A549 (cell line): ENCODE results near the gene MSL1. TPM values are rescaled to one million over a fixed set of nuclear protein-coding genes. Genes with fewer than 3 reads are reported as not detected.

Experiments used
- ATAC-seq, 2 experiments: fragments of 200-7000 bp in 1 of 2; fragments of >200 bp in 1 of 2; cut with Nextera tagmentation in 1 of 2; cut with Tn5 transposase in 1 of 2; 3 replicates each; pipeline versions ENCODE4 v1.8.0 to v1.9.1; 2018 to 2020; ENCODE audit warnings: mild to moderate bottlenecking in 1 of 2, moderate library complexity in 1 of 2
- CTCF ChIA-PET: fragments of 300-600 bp; sonication (Branson Sonifier 250); formaldehyde crosslinking; extraction: SDS; loops from one replicate; lab custom pipeline; 2021; ENCODE audit warnings: antibody characterized with exemption, inconsistent platforms; lab: Yijun Ruan, JAX
- POLR2A ChIA-PET: fragments of 350-600 bp; formaldehyde crosslinking; extraction: SDS; loops from one replicate; lab custom pipeline; 2021; ENCODE audit warnings: antibody characterized with exemption, inconsistent platforms; lab: Yijun Ruan, JAX
- DNase-seq, 2 experiments: peaks; one replicate each; pipeline versions ENCODE4 v3.0.0 to v3.0.0-alpha.2; 2011 to 2016; ENCODE audit warnings: low read depth in 1 of 2, low spot score in 1 of 2
- FAIRE-seq: peaks from 2 replicates; lab custom pipeline; 2011; peaks lifted over from hg19 to GRCh38; lab: Jason Lieb, UNC
- H3K27ac ChIP-seq, 2 experiments: fragments of >200 bp; sonication (Bioruptor Twin); formaldehyde crosslinking; 3 replicates each; pipeline ENCODE4 v1.5.1; 2016 to 2017
- H3K4me1 ChIP-seq: fragments of >200 bp; sonication (Bioruptor Twin); formaldehyde crosslinking; 3 replicates; pipeline ENCODE4 v1.6.1; 2016
- H3K4me2 ChIP-seq: fragments of >200 bp; sonication (Bioruptor Twin); formaldehyde crosslinking; 3 replicates; pipeline ENCODE4 v1.6.1; 2016
- H3K4me3 ChIP-seq: fragments of >200 bp; sonication (Bioruptor Twin); formaldehyde crosslinking; 3 replicates; pipeline ENCODE4 v1.5.1; 2016
- H3K9me3 ChIP-seq: fragments of >200 bp; sonication (Bioruptor Twin); formaldehyde crosslinking; 3 replicates; pipeline ENCODE4 v1.6.1; 2016
- CBX2 ChIP-seq: fragments of 200-600 bp; sonication (generic); IDR thresholded peaks from 2 replicates; pipeline ENCODE4 v1.6.1; 2016; ENCODE audit warnings: low read depth, mild to moderate bottlenecking, borderline replicate concordance
- EP300 ChIP-seq, 2 experiments: fragments of >200 bp; sonication (Bioruptor Twin); formaldehyde crosslinking; IDR thresholded peaks; 2 replicates in 1 of 2; 3 replicates in 1 of 2; pipeline ENCODE4 v1.6.1; 2016 to 2017
- FOSB ChIP-seq: fragments of 250-450 bp; sonication (Bioruptor Pico); IDR thresholded peaks from 2 replicates; pipeline ENCODE4 v1.5.0; 2020; ENCODE audit warnings: mild to moderate bottlenecking, moderate library complexity
- FOSL2 ChIP-seq, 2 experiments: fragments of 450-650 bp in 1 of 2; fragments of >200 bp in 1 of 2; sonication (Bioruptor Twin) in 1 of 2; formaldehyde crosslinking; IDR thresholded peaks; 2 replicates each; pipeline versions ENCODE4 v1.5.0 to v1.6.1; 2016 to 2020; ENCODE audit warnings: mild to moderate bottlenecking in 1 of 2, moderate library complexity in 1 of 2
- HDAC2 ChIP-seq: fragments of 200-600 bp; sonication (generic); IDR thresholded peaks from 2 replicates; pipeline ENCODE4 v1.6.1; 2016
- HEYL ChIP-seq: fragments of 250-450 bp; sonication (Bioruptor Pico); IDR thresholded peaks from 2 replicates; pipeline ENCODE4 v1.8.0; 2021; ENCODE audit warnings: mild to moderate bottlenecking, moderate library complexity
- HOXA7 ChIP-seq: fragments of 250-450 bp; sonication (Bioruptor Pico); IDR thresholded peaks from 2 replicates; pipeline ENCODE4 v1.5.0; 2020; ENCODE audit warnings: mild to moderate bottlenecking, moderate library complexity
- HOXB13 ChIP-seq: fragments of 250-450 bp; sonication (Bioruptor Pico); IDR thresholded peaks from 2 replicates; pipeline ENCODE4 v1.5.0; 2020; ENCODE audit warnings: low read depth, mild to moderate bottlenecking, moderate library complexity
- JUN ChIP-seq, 2 experiments: fragments of >200 bp; sonication (Bioruptor Twin); formaldehyde crosslinking; IDR thresholded peaks; 2 replicates in 1 of 2; 3 replicates in 1 of 2; pipeline ENCODE4 v1.6.1; 2016 to 2017
- JUNB ChIP-seq: fragments of >200 bp; sonication (Bioruptor Twin); formaldehyde crosslinking; IDR thresholded peaks from 2 replicates; pipeline ENCODE4 v1.6.1; 2016
- MAZ ChIP-seq: fragments of 150-350 bp; IDR thresholded peaks from 2 replicates; pipeline ENCODE4 v1.6.1; 2014; ENCODE audit warnings: antibody characterized with exemption, low read depth, low read length, borderline replicate concordance
- POLR2A ChIP-seq: IDR thresholded peaks from 2 replicates; pipeline ENCODE4 v1.6.1; 2012; ENCODE audit warnings: mild to moderate bottlenecking, low read length
- RCOR1 ChIP-seq: fragments of 150-350 bp; IDR thresholded peaks from 2 replicates; pipeline ENCODE4 v1.6.1; 2014; ENCODE audit warnings: antibody characterized with exemption, low read length, low read depth
- SREBF2 ChIP-seq: fragments of 450-650 bp; IDR thresholded peaks from 2 replicates; pipeline ENCODE4 v1.6.1; 2014; ENCODE audit warnings: mild to moderate bottlenecking, moderate library complexity
- TFCP2L1 ChIP-seq: fragments of 250-450 bp; sonication (Bioruptor Pico); IDR thresholded peaks from 2 replicates; pipeline ENCODE4 v1.5.0; 2021; ENCODE audit warnings: mild to moderate bottlenecking
- ZSCAN20 ChIP-seq: fragments of 250-450 bp; sonication (Bioruptor Pico); IDR thresholded peaks from 2 replicates; pipeline ENCODE4 v1.8.0; 2022; ENCODE audit warnings: mild to moderate bottlenecking, moderate library complexity
- WGBS: methylation state at CpG from one replicate; pipeline ENCODE4 v1.1.6; 2017; ENCODE audit errors: missing lambda C conversion rate; 5-methylcytosine and 5-hydroxymethylcytosine counted together
- polyA plus RNA-seq, 4 experiments: library from polyadenylated mRNA; depleted of rRNA in 3 of 4; stranded (reverse); fragments of >200 nt; fragmentation: RNase III in 1 of 4; extraction: RNeasy Plus Mini Kit Qiagen cat#74134 plus additional on column Dnase treatment in 1 of 4; gene quantifications; 2 replicates in 3 of 4; 3 replicates in 1 of 4; pipeline ENCODE4 v1.2.3, GENCODE V29; 2011 to 2017
- TF ChIP-seq, protein P1 (sequence below): IDR thresholded peaks from 2 replicates; pipeline ENCODE4 v1.6.1; 2012
- TF ChIP-seq, protein P2 (sequence below): fragments of >200 bp; sonication (Bioruptor Twin); formaldehyde crosslinking; IDR thresholded peaks from 3 replicates; pipeline ENCODE4 v1.5.1; 2016
- TF ChIP-seq, protein P3 (sequence below): fragments of 250-450 bp; sonication (Bioruptor Pico); IDR thresholded peaks from 2 replicates; pipeline ENCODE4 v1.5.0; 2021; ENCODE audit warnings: mild to moderate bottlenecking, moderate library complexity, borderline replicate concordance
- TF ChIP-seq, protein P4 (sequence below): fragments of 200-600 bp; sonication (generic); IDR thresholded peaks from 2 replicates; pipeline ENCODE4 v1.6.1; 2016; ENCODE audit warnings: antibody characterized with exemption, mild to moderate bottlenecking, moderate library complexity

The MSL1 gene
- polyA plus RNA-seq, 2 of the 4 experiments (the other 2 are of a cell fraction), result 64.8 to 95.1 TPM

DNA sequence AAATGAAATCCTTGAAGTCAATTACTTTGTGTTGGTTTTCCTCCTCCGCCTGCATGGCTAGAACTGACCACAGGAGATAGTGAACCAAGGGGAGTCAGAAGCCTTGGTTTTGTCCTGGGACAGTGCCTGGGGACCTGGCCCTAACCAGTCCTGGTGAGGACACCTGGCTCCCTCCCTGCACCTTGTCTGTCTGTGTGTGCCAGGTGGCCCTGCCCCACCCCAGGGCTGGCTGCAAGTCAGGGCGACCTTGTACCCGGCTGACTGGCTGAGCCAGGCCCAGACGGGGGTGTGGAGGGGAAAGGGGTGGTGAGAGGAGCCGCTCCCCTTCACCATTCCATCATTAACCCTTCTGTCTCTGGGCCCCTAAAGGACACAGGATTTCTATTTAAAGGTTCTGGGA lies 58.9 kb downstream of the MSL1 start:
- CTCF ChIA-PET, result interaction anchor here (0.9 to 16.5 kb wide), 12 partner anchors 10 to 167 kb away, joined by 3 to 195 read pairs (median 6); partner anchors contain the start of gene WIPF2
- H3K9me3 ChIP-seq, result no peaks in the 10 kb centered on the region
- WGBS, result 57% methylated on average over 4 of the region's 5 CpGs
- H3K4me1 ChIP-seq, result peaks cover 36% of the 10 kb centered on the region
- H3K4me2 ChIP-seq, result 0 out of 3 replicates have a peak overlapping the region, but pooled peaks have one; percentile 5
- ATAC-seq, result peak; percentile 11 to 20; a peak in 2 of 6 replicates
- POLR2A ChIA-PET, result interaction anchor here (1.0 kb wide), 1 partner anchor 12 kb away, joined by 3 read pairs; no protein-coding TSS in a partner anchor
- TF ChIP-seq RCOR1, result no peak
- no peak for TF ChIP-seq ZSCAN20 (CRISPR knock-in tag)
- TF ChIP-seq EP300 (IDR thresholded peaks at IDR 0.05), result no peak
- TF ChIP-seq MAZ, result no peak
- TF ChIP-seq SREBF2, result no peak
- TF ChIP-seq, protein P1, sequence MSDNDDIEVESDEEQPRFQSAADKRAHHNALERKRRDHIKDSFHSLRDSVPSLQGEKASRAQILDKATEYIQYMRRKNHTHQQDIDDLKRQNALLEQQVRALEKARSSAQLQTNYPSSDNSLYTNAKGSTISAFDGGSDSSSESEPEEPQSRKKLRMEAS, result no peak
- no peak for TF ChIP-seq FOSL2 (IDR thresholded peaks at IDR 0.05)
- TF ChIP-seq FOSL2 (CRISPR knock-in tag; IDR thresholded peaks at IDR 0.05), result no peak
- no peak for TF ChIP-seq TFCP2L1 (CRISPR knock-in tag)
- H3K27ac ChIP-seq, result peak overlapping the region in 1 of 2 experiments; percentile 47; a peak in 2 of 6 replicates
- no peak overlapping the region for H3K4me3 ChIP-seq
- no peak for FAIRE-seq
- DNase-seq, result no peak

DNA sequence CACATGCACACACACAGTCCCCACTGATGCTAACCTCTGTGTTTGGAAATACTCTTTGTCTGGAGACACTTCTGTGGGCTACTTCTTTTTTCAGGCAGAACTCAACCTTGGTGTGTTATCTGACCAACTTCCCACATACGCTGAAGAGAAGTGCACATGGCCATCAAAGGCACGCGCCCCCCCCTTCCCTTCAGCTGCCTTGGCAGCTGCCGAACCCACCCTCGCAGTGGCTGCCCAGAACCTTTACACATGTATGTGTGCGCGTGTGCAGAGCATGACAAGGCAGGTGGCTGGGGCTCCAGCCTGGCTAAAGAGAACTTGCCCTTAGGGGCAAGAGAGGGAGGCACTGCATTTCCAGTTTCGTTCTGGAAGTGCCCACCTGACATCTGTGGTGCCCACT lies 59.4 kb downstream of the MSL1 start:
- no peak overlapping the region for H3K4me3 ChIP-seq
- H3K27ac ChIP-seq, result no peak overlapping the region
- POLR2A ChIA-PET, result no interaction called here
- DNase-seq (no peak), FAIRE-seq (no peak)
- CTCF ChIA-PET, result interaction anchor here (0.9 to 16.5 kb wide), 9 partner anchors 11 to 167 kb away, joined by 3 to 195 read pairs (median 5); partner anchors contain the start of gene WIPF2
- peaks cover 39% of the 10 kb centered on the region for H3K4me1 ChIP-seq
- 90% methylated on average over 8 of the region's 8 CpGs for WGBS
- no peaks in the 10 kb centered on the region for H3K9me3 ChIP-seq
- TF ChIP-seq HEYL (CRISPR knock-in tag), result no peak
- TF ChIP-seq JUN (IDR thresholded peaks at IDR 0.05), result no peak
- no peak for TF ChIP-seq TFCP2L1 (CRISPR knock-in tag)
- TF ChIP-seq, all 56 proteins: peak for 0
- H3K4me2 ChIP-seq, result no peak overlapping the region
- ATAC-seq, result no peak

DNA sequence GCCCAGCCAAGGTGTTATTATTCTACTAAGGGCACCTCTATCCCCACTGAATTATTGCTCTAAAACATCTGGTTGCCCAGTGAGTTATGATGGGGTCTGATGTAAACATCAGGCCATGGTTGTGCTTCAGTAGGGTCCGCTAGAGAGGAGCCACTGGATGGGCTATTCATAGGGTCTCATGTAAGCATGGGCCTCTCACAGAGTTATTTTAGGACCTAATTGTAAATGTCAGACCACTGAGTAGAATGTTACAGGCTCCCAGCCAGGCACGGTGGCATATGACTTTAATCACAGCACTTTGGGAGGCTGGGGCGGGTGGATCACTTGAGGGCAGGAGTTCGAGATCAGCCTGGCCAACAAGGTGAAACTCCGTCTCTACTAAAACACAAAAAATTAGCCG lies 60.8 kb downstream of the MSL1 start:
- Histone ChIP-seq H3K4me3 (no peak overlapping the region), H3K27ac (no peak overlapping the region), H3K4me1 (peaks cover 32% of the 10 kb centered on the region)
- POLR2A ChIA-PET, result no interaction called here
- ATAC-seq (no peak), FAIRE-seq (no peak)
- 83% methylated on average over 6 of the region's 6 CpGs for WGBS
- CTCF ChIA-PET, result interaction anchor here (0.6 to 16.5 kb wide), 7 partner anchors 9 to 160 kb away, joined by 3 to 195 read pairs (median 5); no protein-coding TSS in a partner anchor
- TF ChIP-seq FOSB (CRISPR knock-in tag) (no peak), HOXB13 (no peak), FOSL2 (IDR thresholded peaks at IDR 0.05) (no peak), FOSL2 (CRISPR knock-in tag; IDR thresholded peaks at IDR 0.05) (no peak), ZSCAN20 (CRISPR knock-in tag) (no peak), HDAC2 (no peak), CBX2 (no peak), HOXA7 (CRISPR knock-in tag) (no peak), POLR2A (no peak), MAZ (no peak), JUNB (no peak)
- TF ChIP-seq, protein P2, sequence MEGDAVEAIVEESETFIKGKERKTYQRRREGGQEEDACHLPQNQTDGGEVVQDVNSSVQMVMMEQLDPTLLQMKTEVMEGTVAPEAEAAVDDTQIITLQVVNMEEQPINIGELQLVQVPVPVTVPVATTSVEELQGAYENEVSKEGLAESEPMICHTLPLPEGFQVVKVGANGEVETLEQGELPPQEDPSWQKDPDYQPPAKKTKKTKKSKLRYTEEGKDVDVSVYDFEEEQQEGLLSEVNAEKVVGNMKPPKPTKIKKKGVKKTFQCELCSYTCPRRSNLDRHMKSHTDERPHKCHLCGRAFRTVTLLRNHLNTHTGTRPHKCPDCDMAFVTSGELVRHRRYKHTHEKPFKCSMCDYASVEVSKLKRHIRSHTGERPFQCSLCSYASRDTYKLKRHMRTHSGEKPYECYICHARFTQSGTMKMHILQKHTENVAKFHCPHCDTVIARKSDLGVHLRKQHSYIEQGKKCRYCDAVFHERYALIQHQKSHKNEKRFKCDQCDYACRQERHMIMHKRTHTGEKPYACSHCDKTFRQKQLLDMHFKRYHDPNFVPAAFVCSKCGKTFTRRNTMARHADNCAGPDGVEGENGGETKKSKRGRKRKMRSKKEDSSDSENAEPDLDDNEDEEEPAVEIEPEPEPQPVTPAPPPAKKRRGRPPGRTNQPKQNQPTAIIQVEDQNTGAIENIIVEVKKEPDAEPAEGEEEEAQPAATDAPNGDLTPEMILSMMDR, result no peak
- TF ChIP-seq, protein P3, sequence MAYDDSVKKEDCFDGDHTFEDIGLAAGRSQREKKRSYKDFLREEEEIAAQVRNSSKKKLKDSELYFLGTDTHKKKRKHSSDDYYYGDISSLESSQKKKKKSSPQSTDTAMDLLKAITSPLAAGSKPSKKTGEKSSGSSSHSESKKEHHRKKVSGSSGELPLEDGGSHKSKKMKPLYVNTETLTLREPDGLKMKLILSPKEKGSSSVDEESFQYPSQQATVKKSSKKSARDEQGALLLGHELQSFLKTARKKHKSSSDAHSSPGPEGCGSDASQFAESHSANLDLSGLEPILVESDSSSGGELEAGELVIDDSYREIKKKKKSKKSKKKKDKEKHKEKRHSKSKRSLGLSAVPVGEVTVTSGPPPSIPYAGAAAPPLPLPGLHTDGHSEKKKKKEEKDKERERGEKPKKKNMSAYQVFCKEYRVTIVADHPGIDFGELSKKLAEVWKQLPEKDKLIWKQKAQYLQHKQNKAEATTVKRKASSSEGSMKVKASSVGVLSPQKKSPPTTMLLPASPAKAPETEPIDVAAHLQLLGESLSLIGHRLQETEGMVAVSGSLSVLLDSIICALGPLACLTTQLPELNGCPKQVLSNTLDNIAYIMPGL (CRISPR knock-in tag), result no peak
- TF ChIP-seq, protein P4, sequence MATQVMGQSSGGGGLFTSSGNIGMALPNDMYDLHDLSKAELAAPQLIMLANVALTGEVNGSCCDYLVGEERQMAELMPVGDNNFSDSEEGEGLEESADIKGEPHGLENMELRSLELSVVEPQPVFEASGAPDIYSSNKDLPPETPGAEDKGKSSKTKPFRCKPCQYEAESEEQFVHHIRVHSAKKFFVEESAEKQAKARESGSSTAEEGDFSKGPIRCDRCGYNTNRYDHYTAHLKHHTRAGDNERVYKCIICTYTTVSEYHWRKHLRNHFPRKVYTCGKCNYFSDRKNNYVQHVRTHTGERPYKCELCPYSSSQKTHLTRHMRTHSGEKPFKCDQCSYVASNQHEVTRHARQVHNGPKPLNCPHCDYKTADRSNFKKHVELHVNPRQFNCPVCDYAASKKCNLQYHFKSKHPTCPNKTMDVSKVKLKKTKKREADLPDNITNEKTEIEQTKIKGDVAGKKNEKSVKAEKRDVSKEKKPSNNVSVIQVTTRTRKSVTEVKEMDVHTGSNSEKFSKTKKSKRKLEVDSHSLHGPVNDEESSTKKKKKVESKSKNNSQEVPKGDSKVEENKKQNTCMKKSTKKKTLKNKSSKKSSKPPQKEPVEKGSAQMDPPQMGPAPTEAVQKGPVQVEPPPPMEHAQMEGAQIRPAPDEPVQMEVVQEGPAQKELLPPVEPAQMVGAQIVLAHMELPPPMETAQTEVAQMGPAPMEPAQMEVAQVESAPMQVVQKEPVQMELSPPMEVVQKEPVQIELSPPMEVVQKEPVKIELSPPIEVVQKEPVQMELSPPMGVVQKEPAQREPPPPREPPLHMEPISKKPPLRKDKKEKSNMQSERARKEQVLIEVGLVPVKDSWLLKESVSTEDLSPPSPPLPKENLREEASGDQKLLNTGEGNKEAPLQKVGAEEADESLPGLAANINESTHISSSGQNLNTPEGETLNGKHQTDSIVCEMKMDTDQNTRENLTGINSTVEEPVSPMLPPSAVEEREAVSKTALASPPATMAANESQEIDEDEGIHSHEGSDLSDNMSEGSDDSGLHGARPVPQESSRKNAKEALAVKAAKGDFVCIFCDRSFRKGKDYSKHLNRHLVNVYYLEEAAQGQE, result no peak
- TF ChIP-seq, all 56 proteins: peak for 0
- Histone ChIP-seq H3K4me2 (no peak overlapping the region), H3K9me3 (no peaks in the 10 kb centered on the region)
- DNase-seq, result no peak
